ENCODE results near the gene DUSP28.

Gene DUSP28

GRCh38 chr2:240595381-240596079 lies 35.4 kb downstream of the DUSP28 start:
- Histone ChIP-seq H3K4me1 (ENCODE audit: low read depth, poor library complexity, severe bottlenecking) (no peaks in the 10 kb centered on the region), H3K4me2 (no peak overlapping the region), H4K20me1 (ENCODE audit: insufficient read depth) (no peaks in the 10 kb centered on the region), H3K4me3 (IDR thresholded peaks at IDR 0.05; ENCODE audit: insufficient read depth, low read depth, low read length) (no peak overlapping the region), H3K79me2 (ENCODE audit: insufficient read depth, low read depth) (no peaks in the 10 kb centered on the region), H3K27ac (no peak overlapping the region), H3K36me3 (ENCODE audit: insufficient read depth) (no peaks in the 10 kb centered on the region), H2AFZ (ENCODE audit: low read depth) (no peak overlapping the region), H3K9ac (no peak overlapping the region), H3K27me3 (ENCODE audit: insufficient read depth, low read depth) (no peaks in the 10 kb centered on the region)
- TF ChIP-seq, protein P1, sequence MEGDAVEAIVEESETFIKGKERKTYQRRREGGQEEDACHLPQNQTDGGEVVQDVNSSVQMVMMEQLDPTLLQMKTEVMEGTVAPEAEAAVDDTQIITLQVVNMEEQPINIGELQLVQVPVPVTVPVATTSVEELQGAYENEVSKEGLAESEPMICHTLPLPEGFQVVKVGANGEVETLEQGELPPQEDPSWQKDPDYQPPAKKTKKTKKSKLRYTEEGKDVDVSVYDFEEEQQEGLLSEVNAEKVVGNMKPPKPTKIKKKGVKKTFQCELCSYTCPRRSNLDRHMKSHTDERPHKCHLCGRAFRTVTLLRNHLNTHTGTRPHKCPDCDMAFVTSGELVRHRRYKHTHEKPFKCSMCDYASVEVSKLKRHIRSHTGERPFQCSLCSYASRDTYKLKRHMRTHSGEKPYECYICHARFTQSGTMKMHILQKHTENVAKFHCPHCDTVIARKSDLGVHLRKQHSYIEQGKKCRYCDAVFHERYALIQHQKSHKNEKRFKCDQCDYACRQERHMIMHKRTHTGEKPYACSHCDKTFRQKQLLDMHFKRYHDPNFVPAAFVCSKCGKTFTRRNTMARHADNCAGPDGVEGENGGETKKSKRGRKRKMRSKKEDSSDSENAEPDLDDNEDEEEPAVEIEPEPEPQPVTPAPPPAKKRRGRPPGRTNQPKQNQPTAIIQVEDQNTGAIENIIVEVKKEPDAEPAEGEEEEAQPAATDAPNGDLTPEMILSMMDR (conservative IDR thresholded peaks at IDR 0.05; ENCODE audit: low read depth, low read length) = 0 out of 2 replicates have a peak, but pooled peaks have one; percentile 30

DNA sequence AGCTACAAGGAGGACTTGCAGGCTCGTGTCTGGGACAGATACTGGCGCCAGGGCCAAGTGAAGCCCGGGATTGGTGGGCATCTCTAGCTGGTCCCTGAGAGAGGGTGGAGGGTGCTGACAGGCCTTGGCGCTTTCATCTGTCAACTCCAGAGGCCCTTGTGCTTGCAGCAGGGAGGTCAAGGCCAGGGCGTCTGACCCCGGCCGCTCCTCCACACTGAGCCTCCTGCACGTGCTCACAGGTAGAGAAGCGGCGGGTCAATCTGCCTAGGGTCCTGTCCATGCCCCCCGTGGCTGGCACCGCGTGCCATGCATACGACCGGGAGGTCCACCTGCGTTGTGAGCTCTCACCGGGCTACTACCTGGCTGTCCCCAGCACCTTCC lies 35.9 kb downstream of the DUSP28 start:
- Histone ChIP-seq H3K9ac (no peak overlapping the region), H3K27ac (no peak overlapping the region)

GRCh38 chr2:240596491-240596931 lies 36.4 kb downstream of the DUSP28 start:
- Histone ChIP-seq H3K9ac (no peak overlapping the region), H3K4me1 (ENCODE audit: low read depth, poor library complexity, severe bottlenecking) (no peaks in the 10 kb centered on the region), H3K36me3 (ENCODE audit: insufficient read depth) (no peaks in the 10 kb centered on the region), H3K27ac (no peak overlapping the region), H3K27me3 (ENCODE audit: insufficient read depth, low read depth) (no peaks in the 10 kb centered on the region), H4K20me1 (ENCODE audit: insufficient read depth) (no peaks in the 10 kb centered on the region), H3K79me2 (ENCODE audit: insufficient read depth, low read depth) (no peaks in the 10 kb centered on the region), H3K4me3 (IDR thresholded peaks at IDR 0.05; ENCODE audit: insufficient read depth, low read depth, low read length) (no peak overlapping the region), H3K4me2 (no peak overlapping the region), H2AFZ (ENCODE audit: low read depth) (no peak overlapping the region)
- TF ChIP-seq, protein P1 (conservative IDR thresholded peaks at IDR 0.05; ENCODE audit: low read depth, low read length) = no peak

More for the DNA sequence above, 35.9 kb downstream of the DUSP28 start:
- no peak overlapping the region for H2AFZ ChIP-seq (ENCODE audit: low read depth)
- no peak overlapping the region for H3K4me3 ChIP-seq (IDR thresholded peaks at IDR 0.05; ENCODE audit: insufficient read depth, low read depth, low read length)
- H3K27me3 ChIP-seq (ENCODE audit: insufficient read depth, low read depth) = no peaks in the 10 kb centered on the region
- TF ChIP-seq, protein P1 (conservative IDR thresholded peaks at IDR 0.05; ENCODE audit: low read depth, low read length) = no peak
- H3K4me2 ChIP-seq = no peak overlapping the region
- H3K4me1 ChIP-seq (ENCODE audit: low read depth, poor library complexity, severe bottlenecking) = no peaks in the 10 kb centered on the region
- no peaks in the 10 kb centered on the region for H3K36me3 ChIP-seq (ENCODE audit: insufficient read depth)
- H4K20me1 ChIP-seq (ENCODE audit: insufficient read depth) = no peaks in the 10 kb centered on the region
- no peaks in the 10 kb centered on the region for H3K79me2 ChIP-seq (ENCODE audit: insufficient read depth, low read depth)

DNA sequence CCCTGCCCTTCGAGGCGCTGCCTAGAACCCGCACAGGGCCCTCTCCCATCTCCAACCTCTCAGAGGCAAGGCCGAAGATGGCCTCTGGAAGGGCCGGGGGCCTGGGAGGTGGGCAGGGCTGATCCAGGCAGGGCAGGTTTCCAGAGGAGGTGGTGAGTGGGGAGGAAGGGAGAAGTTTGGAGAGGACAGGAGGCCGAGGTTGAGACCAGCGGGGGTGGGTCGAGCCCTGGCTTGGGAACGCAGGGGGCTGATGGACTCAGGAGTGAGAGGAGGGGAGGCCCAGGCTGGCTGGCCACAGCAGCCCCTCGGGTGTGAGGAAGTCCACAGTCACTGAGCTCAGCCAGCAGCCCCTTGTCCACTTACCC lies 36.9 kb downstream of the DUSP28 start:
- TF ChIP-seq, protein P1 (conservative IDR thresholded peaks at IDR 0.05; ENCODE audit: low read depth, low read length) = no peak
- no peaks in the 10 kb centered on the region for H3K79me2 ChIP-seq (ENCODE audit: insufficient read depth, low read depth)
- H3K4me3 ChIP-seq (IDR thresholded peaks at IDR 0.05; ENCODE audit: insufficient read depth, low read depth, low read length) = no peak overlapping the region
- no peak overlapping the region for H3K27ac ChIP-seq
- no peaks in the 10 kb centered on the region for H3K36me3 ChIP-seq (ENCODE audit: insufficient read depth)
- H2AFZ ChIP-seq (ENCODE audit: low read depth) = no peak overlapping the region
- no peaks in the 10 kb centered on the region for H3K4me1 ChIP-seq (ENCODE audit: low read depth, poor library complexity, severe bottlenecking)
- no peak overlapping the region for H3K4me2 ChIP-seq
- H4K20me1 ChIP-seq (ENCODE audit: insufficient read depth) = no peaks in the 10 kb centered on the region
- no peak overlapping the region for H3K9ac ChIP-seq
- no peaks in the 10 kb centered on the region for H3K27me3 ChIP-seq (ENCODE audit: insufficient read depth, low read depth)
